ENCODE measurements around the gene NANOS3.
A peak's percentile ranks its signal among the peaks of the same experiment; 100 is the strongest.

Gene NANOS3

DNA sequence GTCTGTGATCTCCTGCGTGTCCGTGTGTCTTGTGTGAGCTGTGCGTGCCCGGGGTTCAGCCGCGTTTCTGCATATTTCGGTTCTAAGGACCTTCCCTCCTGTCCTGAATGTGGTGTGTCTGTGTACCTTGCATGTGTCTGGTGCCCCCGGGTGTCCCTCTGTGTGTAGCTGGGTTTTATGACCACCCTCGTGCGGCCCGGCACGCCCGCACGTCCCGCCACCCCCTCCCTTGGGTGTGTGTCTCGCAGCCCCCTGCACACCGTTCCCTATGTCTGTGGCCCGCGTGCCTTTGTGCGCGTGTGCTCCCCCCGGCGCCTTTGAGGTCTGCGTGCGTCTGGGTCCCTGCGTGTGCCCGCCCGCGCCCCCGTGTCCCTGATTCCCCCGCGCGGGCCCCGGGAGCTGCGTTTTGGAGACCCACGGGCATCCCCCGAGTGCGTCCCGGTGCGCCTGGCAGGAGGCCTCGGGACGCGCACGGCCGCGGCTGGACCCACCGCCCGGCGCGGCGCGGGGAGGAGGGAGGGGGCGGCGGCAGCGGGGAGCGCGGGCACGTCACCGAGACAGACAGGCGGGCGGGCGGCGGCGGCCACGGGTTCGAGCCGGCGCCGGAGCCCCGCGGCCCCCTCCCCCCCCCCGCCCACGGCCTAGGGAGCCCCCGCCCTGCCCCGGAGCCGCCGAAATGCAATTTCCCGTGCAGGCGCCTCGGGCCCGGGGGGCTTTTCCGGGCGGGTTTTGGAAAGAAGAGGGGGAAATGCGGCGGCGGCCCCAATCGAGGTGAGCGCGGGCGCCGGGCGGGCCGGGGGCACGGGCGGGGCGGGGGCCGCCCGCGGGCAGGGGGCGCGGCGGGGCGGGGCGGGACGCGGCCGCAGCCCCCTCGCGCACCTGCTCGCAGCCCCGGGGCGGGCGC lies 12.0 kb upstream of the NANOS3 start:
- no peak for DNase-seq (ENCODE audit: low read depth)

DNA sequence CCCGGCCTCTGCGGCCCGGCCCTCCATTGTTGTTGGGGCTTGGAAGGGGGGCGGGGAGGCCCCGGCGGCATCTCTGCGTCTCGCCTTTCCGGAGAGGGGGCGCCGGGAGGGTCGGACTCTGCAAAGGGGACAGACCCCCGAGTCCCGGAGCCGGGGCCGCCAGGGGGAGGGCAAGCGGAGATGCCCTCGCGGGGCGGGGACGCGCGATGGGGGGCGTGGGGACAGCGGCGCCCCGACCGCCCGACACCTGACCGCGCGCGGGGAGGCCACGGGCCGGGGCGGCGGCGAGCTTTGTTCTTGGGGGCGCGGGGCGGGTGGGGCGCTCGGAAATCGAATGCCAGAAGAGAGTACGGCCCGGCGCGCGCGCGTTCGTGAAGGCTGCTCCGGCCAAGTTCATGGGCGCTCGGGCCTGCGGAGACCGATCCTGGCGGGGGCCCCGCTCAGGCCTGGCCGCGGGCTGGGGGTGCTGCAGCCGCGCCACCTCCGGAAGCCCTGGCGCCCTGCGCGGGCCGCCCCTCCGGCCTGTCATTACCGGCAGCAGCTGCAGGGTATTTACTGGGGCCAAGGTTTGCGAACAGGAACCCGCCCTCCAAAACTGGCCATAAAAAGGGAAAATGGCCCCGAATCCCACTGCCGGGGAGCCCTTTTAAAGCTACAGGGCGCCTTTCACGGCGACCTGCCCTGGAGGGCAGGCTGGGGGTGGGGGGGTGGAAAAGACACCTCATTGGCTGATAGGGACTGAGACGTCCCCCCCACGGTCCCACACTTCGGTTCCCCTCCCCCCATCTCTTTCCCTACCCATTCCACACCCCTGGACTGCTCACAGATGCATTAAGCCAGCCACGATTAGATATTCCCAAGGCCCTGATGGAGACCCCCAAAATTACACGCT lies 11.1 kb upstream of the NANOS3 start:
- no peak for DNase-seq (ENCODE audit: low read depth)

DNA sequence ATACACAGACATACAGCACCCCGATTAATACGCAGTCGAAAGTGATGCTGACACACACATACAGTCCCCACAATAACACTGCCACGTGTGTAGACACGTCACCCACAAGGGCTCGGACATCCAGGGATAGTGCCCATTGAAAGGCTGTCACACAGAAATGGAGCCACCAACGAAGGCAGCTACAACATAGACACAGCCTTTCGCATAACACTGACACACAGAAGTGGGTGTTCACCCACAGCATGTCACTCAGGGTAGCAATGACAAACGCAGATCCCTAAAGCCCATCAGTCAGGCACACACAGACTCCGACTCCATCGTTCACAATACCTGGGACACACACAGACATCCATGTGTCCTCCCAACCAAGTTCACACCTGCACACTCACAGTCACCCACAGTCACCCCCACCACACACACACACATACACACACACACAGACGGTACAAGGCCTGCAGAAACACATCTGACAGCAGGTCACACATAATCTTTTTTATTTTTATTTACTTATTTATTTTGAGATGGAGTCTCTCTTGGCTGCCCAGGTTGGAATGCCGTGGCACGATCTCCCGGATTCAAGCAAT lies 10.4 kb upstream of the NANOS3 start:
- no peak for DNase-seq (ENCODE audit: low read depth)

DNA sequence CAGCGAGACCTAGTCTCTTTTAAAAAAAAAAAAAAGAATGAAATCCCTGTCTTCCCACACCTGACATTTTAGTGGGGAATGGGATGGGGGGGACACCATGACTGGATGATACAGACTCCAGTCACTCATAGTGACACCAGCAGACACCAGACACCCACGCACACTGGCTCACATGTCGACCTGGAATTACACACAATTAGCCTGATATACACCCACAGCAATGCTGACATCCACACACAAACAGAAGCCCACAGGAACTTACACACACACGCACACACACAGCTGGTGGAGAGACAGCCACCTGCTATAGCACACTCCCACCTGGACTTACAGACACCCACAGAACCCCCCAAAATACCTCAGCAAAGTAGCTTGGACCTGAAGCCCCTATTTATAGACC lies 8.3 kb upstream of the NANOS3 start:
- DNase-seq (ENCODE audit: low read depth), result no peak

DNA sequence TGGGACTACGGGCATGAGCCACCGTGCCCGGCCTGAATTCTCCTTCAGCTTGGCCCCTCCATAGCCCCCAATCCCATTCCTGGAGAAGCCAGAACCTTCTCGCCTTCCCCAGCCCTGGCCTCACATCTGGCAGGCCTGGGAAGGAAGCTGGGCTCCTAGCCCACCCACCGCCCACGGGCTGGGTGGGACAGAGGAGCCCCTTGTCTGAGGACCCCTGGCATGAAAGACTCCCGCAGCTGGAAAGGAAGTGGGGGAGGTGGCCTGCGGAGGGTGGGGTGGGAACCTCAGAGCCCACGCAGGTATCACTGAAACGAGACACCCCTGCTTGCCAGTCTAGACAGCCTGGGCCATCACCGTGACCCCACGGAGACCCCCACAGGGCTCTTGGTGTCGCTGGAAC lies 7.7 kb upstream of the NANOS3 start:
- no peak for DNase-seq (ENCODE audit: low read depth)

DNA sequence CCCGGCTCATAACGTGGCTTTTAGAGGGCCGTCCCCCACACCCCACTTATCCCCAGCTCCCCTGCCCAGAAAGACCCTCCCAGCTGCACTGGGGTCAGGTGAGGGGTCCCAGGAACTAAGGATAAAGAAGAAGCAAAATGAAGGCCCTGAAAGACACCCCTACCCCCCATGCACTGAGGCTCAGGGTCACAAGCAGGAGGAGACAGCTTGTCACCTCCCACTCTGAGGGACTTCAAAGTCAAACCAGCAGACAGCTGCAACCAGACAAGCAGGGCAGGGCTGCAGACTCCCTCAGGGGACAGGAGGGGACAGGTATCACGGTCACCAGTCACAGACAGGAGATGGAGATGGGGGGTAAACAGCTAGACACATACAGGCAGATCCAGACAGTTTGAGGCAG lies 6.1 kb upstream of the NANOS3 start:
- DNase-seq (ENCODE audit: low read depth), result no peak

DNA sequence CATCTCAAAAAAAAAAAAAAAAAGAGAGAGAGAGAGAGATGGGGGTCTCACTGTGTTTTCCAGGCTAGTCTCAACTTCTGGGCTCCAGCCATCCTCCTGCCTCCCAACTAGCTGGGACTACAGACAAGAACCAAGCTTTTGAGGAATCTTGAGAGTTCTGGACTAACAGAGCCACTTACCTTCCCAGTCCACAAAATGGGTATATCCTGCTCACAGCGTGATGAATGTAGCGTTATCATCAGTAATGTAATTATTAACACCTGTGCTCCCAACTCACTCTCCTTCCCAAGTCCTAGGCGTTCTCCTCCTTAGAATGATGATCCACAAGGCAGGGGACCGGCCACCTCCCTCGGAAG lies 4.6 kb upstream of the NANOS3 start:
- no peak for DNase-seq (ENCODE audit: low read depth)

DNA sequence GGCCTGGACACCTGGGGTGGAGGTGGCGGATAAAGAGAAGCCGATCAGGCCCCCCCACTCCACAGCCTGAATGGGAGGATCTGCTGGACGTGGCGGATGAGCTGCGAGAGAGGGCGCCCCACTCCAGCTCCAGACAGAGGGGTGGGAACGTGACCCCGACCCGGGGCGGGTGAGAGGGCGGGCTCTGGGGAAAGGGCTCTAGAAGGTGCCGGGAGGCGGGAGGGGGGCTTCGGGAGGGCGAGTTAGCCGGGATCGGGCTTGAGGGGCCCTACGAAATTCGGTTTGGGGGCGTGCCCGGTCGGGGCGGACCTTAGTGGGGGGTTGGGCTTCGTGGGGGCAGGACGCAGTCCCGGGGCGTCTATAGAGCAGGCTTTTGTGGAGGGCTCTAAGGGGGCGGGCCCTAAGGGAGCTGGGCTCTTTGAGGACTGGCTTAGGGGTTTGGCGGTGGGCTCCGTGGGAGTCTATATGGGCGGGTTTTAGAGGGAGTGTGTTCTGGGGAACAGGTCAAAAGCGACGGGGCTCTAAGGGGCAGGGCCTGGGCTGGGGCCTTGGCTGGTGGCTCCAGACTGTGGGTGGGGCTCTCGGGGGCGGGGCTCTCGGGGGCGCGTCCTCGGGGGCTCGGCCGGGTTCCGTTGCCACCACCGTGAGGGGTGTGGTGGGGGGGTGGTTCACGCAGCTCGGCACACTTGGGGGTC lies 4.1 kb upstream of the NANOS3 start:
- no peak for DNase-seq (ENCODE audit: low read depth)

DNA sequence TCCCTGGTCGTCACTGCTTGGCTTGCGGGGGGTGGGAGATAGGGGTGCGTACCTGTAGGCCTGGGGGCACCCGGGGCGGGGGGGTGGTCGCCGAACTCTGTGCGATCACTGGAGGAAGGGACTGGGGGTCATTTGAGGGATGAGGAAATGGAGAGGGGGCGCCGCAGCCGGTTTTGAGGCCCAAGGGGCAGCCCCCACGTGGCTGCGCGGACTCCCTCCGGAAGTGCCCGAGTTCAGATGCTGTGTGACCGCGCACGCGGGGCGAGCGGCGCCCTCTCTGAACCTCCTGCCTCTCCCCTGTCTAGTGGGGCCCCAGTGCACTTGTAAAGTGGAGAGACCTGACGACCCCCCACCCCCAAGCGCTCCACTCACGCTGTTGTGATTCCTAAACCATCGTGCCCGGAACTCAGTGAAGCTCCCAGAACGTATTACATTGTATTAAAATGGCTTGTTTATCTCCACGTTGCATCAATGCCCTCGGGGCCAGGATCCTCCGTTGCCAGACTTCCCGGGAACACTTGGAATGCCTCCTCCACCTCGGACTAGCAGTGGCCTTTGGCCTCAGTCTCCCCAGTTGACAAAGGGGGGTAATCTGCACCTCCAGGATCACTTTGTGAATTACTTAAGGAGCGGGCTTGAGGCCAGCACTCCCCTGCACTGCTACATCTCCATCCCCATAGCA lies 3.0 kb upstream of the NANOS3 start:
- DNase-seq (ENCODE audit: low read depth), result no peak

DNA sequence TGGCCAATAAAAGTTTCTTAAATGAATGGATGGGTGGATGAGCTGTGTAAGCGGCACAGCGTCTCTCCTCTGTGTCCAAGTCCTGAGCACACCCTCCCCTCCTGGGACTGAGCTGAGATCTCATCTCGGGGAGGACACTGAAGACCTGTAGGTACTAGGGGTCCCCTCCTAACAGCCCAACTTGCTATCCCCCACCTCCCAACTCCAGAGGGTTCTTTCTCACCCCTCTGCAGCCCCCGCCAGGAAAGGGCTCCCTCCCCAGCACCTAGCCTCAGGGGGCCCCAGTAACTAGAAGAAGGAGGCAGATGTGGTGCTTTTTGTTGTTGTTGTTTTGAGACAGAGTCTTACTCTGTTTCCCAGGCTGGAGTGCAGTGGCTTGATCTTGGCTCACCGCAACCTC lies 1.1 kb upstream of the NANOS3 start:
- no peak for DNase-seq (ENCODE audit: low read depth)

DNA sequence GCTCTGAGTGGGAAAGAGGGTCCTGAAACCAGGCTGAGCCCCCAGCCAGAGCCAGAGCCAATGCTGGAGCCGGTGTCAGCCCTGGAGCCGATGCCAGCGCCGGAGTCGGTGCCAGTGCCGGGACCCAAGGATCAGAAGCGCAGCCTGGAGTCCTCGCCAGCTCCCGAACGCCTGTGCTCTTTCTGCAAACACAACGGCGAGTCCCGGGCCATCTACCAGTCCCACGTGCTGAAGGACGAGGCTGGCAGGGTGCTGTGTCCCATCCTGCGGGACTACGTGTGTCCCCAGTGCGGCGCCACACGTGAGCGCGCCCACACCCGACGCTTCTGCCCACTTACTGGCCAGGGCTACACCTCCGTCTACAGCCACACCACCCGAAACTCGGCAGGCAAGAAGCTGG lies 369 bp downstream of the NANOS3 start:
- no peak for DNase-seq (ENCODE audit: low read depth)

DNA sequence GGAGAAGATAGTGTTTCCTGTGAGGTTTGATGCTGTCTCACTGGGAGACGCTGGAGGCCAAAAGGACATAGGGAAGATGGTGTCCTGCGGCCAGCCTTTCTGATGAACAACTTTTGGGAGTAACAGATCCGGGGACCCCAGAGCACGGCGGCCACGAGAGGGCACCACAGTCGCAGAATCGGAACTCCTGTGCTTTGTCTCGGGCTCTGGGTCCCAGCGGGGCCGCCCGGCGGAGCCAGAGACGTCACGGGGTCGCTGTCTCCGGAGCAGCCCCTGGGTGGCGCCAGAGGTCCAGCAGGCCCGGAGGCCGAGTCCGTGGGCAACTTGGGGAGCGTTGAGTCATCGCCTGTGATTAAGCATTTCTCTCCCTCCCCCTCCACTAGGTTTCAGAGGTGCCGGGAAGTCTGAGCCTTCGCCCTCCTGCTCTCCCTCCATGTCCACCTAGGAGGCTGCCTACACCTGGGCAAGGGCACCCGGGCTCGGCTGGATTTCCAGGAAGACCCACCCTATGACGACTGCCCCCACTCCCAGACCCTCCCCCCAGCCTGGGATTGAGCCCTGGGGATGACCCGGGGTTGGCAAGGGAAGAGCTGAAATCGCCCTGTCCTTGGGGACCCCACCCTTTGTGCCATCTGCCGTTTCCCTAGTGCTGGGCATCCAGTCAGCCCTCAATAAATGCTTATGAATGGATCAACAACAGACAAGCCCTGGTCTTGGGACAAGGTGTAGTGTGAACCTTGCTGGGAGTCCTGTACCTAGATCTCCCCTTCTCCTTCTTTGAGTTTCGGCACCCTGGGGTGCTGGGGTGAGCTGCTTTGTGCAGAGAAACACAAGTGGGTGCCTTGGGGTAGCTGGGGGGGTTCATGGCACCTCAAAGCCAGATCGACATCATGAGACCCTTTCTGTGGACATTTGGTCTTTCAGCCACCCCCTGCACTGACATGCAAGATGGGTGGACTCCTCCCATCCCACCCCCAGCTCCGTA lies 3.4 kb downstream of the NANOS3 start:
- peak; percentile 97 for DNase-seq (ENCODE audit: low read depth)

DNA sequence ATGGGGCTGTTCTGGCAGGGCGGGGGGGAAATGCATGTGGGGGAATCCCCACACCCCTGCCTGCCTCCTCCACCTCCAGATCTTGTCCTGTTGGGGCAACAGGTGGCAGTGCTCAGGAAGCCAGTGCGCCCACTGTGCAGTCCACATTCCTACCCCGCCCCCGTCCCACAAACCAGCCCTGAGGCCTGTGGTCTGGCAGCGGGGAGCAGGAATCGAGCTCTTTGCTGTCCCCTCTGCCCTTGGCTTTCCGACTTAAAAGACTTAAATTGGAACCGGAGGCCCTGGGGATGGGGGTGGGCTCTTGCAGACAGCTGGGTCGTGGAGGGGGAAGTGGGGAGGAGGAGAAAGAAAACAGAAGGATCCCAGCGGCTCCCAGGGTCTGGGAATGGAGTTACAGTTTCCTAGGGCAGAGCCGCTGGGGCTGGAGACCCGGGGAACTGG lies 4.3 kb downstream of the NANOS3 start:
- no peak for DNase-seq (ENCODE audit: low read depth)

DNA sequence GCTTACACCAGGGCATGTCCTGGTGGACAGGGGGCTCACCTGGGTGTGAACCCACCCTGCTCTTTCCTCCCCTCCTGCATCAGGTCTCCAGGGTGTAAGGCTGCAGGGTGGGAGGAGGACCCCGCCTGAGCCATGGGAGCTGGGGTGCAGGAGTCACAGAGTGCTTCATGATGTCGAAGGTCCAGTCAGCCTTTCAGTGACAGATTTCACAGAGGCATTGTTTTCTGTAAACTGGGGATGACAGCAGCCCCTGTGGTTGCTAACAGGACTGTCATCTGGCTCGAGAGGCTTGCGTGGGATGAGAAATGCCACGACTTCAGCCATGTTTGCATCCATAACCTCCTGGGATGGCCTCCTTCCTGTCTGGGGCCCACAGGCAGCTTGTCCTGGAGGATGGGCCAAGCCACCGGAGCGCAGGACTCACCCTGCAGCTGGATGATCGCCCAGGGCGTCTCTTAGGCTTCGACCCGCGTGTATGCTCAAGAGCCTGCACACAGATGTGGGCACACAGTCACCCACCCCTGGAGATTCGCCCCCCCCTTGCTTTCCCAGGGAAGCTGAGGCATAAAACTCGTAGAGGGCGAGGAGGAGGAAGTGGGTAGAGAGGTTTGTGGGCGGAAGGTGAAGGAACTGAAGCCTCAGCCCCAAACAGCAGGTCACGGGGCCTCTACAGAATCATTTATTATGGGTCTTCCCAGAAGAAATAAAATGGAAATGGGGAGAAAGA lies 4.9 kb downstream of the NANOS3 start:
- no peak for DNase-seq (ENCODE audit: low read depth)

DNA sequence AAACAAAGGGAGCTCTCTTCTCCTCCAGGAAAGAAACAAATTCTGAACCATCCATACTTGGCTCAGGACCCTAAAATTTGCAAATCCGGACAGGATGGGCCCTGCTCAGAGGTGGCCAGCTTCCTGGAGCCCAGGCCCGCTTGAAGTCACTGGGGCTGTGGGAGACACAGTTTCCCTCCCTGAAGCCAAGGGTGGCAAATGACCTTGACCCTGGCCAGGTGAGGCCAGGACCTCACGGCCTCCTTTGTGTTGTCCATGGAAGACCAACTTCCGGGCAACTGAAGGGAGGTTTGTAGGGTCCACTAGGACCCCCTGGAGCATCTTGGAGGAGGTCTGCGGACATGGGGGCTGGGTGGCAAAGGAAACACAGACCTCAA lies 5.5 kb downstream of the NANOS3 start:
- DNase-seq (ENCODE audit: low read depth), result no peak

DNA sequence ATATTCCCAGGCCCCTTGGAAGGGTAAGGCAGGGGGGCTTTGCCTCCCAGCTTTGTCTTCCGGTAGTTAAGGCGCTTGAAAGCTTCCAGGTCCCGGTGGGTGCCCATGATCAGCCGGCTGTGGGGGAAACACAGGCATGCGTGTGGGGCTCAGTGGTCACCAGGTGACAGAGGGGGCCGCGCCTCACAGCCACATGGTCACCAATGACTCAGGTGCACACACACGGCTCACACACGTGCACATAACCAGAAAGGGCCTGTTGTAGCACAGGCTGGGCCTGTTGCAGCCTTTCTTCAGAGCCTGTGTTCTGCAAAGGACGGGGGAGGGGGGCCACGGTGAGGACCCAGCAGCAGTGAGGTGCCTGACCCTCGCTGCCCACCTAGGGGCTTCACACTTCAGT lies 5.9 kb downstream of the NANOS3 start:
- no peak for DNase-seq (ENCODE audit: low read depth)

DNA sequence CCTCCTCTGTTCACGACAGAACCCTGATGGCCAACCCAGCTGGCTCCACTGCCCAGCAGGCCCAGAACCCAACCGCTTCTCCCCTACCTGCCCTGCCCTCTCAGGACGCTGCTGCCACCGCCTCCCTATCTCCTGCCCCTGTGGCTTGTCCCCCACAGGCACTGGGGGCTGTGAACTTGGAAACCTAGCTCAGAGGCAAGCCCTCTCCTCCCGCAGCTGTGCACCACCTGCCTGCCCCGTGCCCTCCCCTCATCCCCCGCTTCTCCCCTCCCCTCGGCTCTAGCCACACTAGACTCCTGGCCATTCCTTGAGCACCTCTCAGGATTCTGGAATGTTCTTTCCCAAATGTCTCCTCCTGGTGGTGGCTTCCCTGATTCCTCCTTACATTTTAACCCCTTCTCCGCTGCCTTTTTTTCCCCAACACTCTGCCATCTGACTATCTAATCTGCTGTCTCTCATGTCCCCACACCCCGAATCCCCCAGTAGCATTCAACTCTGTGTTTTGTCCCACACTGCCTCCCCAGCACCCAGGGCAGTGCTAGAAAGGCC lies 6.7 kb downstream of the NANOS3 start:
- DNase-seq (ENCODE audit: low read depth), result no peak

DNA sequence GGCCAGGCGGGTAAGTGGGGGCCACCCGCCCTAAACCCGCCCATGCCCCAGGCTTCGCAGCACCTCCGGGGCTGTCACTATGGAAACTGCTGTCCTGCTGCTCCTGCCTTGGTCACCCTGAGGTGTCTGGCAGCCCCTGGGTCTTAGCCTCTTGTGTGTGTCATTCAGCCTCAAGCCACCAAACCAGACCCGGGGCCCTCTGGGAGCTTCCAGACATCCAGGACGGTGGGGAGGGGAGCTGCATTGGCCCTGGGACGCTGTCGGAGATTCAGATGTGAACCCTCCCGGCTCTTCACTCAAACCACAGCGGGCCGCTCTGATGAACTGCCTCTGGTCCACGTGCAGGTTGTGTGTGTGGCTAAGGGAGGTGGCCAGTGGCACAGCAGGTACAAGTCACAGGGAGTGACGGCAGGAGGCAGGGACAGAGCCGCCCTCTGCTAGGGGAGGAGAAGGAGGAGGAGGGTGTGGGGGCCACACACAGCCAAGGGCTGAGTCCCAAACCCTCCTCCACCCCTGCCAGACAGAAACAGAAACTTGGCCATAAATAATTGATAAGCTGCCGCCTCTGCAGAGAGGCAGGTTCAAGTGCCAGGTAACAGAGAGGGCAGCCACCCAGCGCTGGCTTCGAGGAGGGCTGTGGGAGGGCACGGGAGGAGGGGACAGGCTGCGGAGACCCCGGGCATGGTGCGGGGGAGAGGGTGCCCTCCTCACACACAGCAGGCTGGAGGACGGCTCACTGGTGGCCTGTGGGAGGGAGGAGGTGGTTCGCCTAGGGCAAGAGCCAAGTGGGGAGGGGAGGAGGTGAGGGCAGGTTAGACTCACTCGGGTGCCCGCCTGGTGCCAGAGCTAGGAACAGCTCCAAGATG lies 8.0 kb downstream of the NANOS3 start:
- no peak for DNase-seq (ENCODE audit: low read depth)
